ENCODE results near the gene TTL.
"Not testable (repeated sequence)": the region's sequence is repeated elsewhere in the genome, so short reads cannot be mapped to it uniquely, and the experiment has no call there.

The TTL gene

DNA sequence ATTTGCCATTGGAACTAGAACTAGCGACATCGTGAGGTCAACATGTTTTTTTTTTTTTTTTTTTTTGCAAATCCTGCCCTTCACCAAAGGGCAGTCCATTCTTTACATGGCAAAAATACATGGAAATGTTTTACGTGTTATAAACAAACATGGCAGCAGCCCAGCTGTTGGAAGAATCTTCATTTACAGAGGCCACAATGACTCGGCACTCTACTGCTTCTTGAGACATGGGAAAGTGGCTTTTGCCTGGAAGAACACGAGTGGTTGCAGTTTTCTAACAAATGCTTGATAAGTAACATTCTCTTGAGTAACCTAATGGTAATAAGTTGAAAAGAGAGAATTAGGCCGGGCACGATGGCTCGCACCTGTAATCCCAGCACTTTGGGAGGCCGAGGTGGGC, 37.5 kb downstream of the TTL start:
- DNase-seq (ENCODE audit: low read depth in 1 of 2, low spot score in 1 of 2) = no peak

DNA sequence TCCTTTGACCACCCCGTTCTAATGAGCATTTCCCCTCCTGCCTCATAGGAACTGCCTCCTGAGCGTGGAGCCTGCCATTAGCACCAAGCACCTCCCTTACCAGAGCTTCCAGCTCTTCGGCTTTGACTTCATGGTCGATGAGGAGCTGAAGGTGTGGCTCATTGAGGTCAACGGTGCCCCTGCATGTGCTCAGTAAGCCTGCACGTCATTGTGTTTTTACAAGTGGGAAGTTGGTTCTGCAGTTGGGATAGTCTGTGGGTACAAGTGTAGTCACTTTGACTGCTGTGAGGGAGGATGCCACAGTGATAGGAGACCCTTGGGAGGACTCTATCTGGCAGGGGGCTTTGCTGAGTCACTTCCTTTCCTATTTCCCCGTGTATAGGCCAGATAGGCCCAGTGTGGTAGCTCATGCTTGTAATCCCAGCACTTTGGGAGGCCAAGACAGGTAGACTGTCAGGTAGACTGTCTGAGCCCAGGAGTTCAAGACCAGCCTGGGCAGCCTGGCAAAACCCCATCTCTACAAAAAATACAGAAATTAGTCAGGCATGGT, 38.4 kb downstream of the TTL start:
- no peak for DNase-seq (ENCODE audit: low read depth in 1 of 2, low spot score in 1 of 2)

DNA sequence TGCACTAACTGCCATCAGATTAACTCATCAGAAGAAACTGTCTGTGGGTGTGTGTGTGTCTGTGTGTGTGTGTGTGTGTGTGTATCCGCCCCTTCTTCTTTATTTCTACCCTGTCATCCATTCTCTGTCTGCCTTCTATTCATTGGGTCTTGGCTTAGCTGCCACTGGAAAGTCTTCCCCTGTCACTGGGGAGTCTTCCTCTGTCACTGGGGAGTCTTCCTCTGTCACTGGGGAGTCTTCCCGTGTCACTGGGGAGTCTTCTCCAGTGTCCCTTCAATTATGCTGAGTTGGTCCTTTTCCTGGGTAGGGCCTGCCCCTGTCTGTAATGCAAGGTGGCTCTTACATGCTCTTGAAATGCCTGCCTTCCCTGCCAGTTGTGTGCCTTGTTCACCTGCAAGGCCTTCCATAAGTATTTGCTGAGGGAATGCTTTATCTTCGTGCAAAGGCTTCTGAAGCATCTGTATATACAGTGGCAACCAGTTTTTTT, 41.4 kb downstream of the TTL start:
- no peak for DNase-seq (ENCODE audit: low read depth in 1 of 2, low spot score in 1 of 2)

DNA sequence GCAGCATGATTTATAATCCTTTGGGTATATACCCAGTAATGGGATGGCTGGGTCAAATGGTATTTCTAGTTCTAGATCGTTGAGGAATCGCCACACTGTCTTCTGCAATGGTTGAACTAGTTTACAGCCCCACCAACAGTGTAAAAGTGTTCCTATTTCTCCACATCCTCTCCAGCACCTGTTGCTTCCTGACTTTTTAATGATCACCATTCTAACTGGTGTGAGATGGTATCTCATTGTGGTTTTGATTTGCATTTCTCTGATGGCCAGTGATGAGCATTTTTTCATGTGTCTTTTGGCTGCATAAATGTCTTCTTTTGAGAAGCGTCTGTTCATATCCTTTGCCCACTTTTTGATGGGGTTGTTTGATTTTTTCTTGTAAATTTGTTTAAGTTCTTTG, 42.3 kb downstream of the TTL start:
- not testable (repeated sequence) for DNase-seq (ENCODE audit: low read depth in 1 of 2, low spot score in 1 of 2)

DNA sequence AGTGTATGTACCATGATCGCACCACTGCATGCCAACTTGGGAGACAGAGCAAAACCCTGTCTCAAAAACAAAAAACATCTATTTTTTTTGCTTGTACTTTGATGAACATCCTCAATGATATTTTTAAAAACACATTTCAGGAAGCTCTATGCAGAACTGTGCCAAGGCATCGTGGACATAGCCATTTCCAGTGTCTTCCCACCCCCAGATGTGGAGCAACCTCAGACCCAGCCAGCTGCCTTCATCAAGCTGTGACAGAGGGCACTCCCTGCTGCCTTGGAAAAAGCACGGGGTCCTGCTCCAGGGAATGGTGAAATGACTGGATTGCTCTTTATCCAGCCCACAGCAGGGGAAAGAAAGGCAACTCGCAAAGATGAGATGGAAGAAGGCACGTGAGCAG, 46.6 kb downstream of the TTL start:
- no peak for DNase-seq (ENCODE audit: low read depth in 1 of 2, low spot score in 1 of 2)

DNA sequence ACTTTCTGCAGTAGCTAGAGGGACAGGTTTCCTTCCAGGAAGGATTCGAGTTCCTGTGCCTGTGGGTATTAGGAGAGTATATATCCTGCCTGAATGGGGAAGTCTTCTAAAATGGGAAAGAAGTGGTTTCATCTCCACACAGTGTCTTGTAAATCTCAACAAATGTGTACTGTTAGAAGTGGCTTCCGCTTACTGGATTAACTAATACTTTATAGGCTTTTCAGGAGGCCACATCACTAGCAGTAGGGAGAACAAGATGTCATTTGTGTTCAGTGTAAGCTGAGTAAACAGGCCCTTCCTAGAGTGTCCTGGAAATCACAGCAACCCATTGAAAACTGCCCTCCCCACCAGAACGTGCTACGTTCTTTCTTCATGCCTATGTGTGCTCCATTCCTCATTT, 47.8 kb downstream of the TTL start:
- DNase-seq (ENCODE audit: low read depth in 1 of 2, low spot score in 1 of 2) = no peak

DNA sequence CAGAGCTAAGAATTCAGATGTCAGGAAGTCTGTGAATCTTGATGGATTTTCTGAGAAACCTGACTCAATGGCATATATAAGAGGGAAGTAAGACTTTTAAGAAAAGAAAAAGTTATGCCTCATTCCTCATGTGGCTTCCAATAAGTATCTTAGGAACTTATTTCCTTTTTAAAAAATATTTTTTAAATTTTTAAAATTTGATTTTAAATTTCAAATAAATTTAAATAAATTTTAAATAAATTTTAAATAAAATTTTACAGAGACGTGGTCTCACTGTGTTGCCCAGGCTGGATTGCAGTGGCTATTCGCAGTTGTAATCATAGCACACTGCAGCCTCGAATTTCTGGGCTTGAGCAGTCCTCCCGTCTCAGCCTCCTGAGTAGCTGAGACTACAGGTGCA, 48.8 kb downstream of the TTL start:
- DNase-seq (ENCODE audit: low read depth in 1 of 2, low spot score in 1 of 2) = no peak

DNA sequence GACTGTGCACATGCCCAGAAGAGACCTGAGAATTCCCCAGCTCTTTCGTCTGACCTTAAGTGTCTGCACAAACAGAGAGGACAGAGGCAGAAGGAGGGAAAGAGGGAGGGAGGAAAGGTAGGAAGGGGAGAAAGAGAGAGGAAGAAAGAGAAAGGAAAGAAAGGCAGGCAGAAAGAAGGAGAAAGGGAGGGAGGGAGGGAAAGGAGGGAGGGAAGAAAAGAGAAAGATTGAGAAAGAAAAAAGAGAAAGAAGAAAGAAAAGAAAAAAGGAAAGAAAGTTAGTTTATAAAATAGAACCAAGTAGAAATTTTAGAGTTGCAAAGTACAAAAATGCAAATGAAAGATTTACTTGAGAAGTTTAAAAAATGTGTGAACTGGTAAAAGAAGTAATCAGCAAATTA, 52.9 kb downstream of the TTL start:
- no peak for DNase-seq (ENCODE audit: low read depth in 1 of 2, low spot score in 1 of 2)

DNA sequence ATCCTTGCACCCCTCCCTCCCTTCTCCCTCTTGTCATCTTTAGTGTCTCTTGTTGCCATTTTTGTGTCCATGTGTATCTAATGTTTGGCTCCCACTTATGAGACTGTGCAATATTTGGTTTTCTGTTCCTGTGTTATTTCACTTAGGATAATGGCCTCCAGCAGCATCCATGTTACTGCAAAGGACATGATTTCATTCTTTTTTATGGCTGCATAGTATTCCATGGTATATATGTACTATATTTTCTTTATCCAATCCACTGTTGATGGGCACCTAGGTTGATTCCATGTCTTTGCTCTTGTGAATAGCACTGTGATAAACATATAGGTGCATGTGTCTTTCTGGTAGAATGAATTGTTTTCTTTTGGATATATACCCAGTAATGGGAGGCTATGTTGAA, 54.7 kb downstream of the TTL start:
- DNase-seq (ENCODE audit: low read depth in 1 of 2, low spot score in 1 of 2) = not testable (repeated sequence)

DNA sequence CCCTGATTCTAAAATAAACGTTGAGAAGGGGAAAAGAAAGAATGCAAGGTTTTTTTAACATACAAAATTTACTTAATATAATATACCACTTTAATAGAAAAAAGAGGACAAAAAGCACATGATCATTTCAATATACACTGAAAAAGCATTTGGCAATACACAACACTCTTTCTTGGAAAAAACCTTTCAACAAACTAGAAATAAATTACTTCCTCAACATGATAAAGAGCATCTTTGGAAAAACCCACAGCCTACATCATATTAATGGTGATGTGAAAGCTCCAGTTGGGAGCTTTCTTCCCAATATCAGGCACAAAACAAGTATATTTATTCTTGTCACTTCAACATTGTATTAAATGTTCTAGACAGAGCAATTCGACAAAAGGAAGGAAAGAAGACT, 57.4 kb downstream of the TTL start:
- no peak for DNase-seq (ENCODE audit: low read depth in 1 of 2, low spot score in 1 of 2)

DNA sequence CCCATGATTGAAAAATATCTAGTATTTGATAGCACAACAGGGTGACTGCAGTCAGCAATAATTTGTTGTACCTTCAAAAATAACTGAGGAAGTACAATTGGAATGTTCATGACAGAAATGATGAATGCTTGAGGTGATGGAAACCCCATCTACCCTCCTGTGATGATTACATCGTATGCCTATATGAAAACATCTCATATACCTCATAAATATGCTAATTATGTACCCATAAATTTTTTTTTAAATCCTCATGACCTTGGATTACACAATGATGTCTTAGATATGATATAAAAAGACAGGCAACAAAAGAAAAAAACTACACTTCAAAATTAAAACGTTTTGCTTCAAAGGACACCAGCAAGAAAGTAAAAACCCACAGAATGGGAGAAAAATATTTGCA, 59.0 kb downstream of the TTL start:
- no peak for DNase-seq (ENCODE audit: low read depth in 1 of 2, low spot score in 1 of 2)

DNA sequence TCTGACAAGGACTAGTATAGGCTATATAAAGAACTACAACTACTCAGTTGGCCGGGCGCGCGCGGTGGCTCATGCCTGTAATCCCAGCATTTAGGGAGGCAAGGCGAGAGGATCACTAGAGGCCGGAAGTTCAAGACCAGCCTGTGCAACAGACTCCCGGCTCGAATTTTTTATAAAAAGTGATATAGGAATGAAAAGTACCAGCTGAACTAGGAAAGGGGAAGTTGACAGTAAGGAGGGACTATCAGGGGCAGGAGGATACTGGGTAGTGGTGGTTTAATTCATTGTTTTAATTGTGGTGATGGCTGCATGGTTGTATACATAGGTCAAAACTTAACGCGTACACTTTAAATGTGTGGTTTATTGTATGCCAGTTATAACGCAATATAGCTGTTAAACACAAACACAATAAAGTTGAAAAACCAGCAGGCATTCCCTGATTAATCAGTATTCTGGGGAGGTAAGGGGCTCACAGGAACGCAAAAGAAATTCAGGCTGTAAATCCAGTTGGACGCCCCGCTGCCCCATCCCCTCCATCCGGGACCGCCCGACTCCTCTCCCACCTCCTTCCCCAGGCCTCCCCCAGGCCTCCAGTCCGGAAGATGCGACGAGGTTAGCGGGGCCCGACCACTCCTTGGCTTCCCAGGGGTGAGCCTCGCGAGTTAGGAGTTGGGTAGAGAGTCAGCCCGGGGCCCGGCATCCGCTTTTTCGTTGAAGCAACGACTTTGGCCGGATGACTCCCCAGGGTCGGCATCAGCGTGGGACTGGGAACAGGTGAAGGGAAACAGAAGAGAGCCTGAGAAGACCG, 59.6 kb downstream of the TTL start:
- peak; percentile 55 to 56 for DNase-seq (ENCODE audit: low read depth in 1 of 2, low spot score in 1 of 2)

DNA sequence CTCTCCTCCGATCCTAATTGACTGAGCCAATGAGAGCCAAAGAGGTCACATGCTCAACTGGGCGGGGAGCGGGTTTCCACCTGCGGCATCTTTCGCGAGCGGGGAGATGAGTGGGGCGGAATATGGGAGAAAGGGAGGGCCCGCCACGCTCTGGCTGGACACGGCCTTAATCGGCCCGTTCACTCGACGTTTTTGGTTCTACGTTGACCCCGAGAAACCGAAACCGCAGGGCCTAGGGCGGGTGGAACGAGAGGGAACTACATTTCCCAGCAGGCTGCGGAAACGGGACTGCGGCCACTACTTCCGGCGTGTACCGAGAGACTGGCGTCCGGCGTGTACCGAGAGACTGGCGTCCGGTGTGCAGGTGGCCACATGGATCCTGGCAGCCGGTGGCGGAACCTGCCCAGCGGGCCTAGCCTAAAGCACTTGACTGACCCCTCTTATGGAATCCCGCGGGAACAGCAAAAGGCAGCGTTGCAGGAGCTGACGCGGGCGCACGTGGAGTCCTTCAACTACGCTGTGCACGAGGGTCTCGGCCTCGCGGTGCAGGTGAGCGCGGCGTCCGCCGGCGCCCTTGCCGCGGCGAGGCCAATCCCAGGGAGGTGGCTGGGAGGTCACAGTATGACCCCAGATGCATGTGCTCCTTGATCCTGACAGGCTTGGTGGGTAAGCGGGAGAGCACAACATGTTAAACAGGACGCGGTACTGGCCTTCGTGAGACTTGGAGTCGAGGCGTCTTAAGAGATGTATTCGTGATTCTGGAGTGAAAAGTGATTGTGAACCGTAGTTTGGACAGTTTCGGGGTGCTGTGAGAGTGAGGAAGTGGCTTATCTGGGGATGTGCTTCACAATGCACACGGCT, 60.4 kb downstream of the TTL start, which contains the start of gene POLR1B:
TSS of gene POLR1B (plus strand) at position 343 of the 861 bp plus-strand sequence. CDS start at position 373, 30 bp downstream.
- peak; percentile 59 to 72 for DNase-seq (ENCODE audit: low read depth in 1 of 2, low spot score in 1 of 2)

DNA sequence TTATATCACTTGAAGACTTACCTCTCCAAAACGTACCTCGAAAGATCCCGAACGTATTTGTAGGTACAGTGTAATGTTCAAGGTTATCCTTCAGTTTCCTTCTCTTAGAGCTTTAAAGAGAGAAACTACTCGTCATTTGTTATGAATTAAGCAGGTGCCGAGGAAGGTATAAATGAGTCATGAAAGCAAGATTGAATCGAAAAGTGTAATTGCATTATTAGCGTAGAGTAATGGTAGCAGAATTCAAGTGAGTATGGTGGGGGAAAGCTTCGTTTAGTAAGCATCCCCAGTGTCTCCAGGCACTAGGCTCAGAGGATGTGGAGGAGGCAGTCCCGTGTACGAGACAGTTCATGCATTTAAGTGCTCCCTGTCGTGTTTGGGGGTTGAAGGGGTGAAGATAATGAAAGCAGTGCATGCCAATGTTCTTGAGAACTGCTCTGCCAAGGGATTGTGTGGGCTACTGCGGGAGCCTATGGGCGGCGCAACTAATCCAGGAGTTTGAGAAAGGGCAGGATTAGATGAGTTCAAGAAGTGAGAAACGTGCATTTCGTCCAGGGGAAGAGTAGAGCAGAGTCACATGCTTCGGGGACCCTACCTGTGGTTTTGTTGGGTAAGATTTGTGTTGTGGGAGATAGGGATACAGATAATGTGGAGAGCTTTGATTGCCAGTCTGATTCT, 61.2 kb downstream of the TTL start:
- no peak for DNase-seq (ENCODE audit: low read depth in 1 of 2, low spot score in 1 of 2)

DNA sequence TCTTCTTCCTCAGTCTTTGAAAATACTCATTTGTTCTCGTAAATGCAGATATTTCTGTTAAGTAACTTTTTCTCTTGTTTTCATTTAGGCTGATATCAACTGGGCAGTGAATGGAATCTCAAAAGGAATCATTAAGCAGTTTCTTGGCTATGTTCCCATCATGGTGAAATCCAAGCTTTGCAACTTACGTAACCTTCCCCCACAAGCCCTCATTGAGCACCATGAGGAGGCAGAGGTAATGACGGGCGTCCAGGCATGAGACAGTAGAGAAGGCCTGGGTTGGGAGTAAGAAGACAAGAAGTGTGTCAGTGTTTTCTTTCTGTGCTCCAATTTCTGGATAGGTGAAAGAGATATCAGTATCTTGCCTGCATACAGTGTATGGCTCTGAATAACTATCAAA, 65.4 kb downstream of the TTL start:
- no peak for DNase-seq (ENCODE audit: low read depth in 1 of 2, low spot score in 1 of 2)

DNA sequence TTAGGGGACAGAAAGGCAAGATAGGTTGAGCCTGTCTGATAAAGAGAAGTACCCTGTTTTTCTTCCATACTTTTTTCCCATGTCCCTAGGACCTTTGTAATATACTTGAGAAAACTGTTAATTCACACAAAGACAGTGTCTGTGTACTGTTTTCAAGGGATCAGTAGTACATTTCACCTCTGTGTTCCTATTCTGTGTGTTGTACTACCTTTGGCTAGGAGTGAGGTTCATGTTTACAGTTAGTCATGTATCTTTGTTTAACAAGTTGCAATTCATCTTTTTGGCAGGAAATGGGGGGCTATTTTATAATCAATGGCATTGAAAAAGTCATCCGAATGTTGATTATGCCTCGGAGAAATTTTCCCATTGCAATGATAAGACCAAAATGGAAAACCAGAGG, 67.0 kb downstream of the TTL start:
- DNase-seq (ENCODE audit: low read depth in 1 of 2, low spot score in 1 of 2) = no peak

DNA sequence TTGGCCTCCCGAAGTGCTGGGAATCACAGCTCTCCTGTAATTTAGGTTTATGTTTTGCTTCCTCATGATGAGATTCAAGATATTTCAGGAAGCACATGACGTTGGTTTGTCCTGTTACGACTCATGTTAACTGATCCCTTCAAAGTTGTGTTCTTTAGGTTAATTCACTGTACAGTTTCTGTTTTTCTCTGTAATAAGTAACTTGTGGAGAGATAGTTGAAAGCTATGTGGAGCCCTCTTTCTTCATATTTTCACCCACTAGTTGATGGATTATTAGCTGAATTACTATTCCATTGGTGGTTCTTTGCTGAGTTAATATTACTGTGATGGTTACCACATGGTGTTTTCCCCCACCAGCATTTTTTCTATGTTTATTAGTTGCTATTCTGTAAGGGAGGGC, 84.1 kb downstream of the TTL start:
- DNase-seq (ENCODE audit: low read depth in 1 of 2, low spot score in 1 of 2) = no peak

DNA sequence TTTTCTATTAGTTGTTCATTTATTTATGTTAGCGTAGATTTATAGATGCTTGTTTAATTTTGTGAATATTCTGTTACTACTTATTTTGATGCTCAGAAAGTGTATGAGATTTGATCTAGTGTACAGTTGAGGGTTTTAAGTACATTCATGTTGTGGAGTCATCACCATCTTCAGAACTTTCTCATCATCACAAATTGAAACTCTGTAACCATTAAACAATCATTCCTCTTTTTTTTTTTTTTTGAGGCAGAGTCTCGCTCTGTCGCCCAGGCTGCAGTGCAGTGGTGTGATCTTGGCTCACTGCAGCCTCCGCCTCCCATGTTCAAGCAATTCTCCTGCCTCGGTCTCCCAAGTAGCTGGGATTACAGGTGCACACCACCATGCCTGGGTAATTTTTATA, 84.6 kb downstream of the TTL start:
- DNase-seq (ENCODE audit: low read depth in 1 of 2, low spot score in 1 of 2) = not testable (repeated sequence)

DNA sequence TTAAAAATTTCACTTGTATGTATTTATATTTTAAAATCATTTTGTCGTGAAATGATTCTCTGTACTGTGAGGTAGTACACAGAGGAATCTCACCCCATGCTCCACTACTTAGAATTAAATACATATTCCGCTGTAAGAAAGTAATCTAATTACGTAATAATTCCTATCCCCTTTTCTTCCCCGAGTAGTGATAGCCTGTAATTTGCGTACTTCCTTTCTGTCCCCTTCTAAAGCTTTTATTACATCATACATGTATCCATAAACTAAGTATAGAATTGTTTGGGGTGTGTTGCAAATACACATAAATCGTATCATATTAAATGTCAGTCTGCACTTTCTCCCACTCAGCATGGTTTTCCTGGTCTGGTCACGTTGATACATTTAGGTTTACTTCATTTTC, 90.0 kb downstream of the TTL start:
- DNase-seq (ENCODE audit: low read depth in 1 of 2, low spot score in 1 of 2) = no peak

DNA sequence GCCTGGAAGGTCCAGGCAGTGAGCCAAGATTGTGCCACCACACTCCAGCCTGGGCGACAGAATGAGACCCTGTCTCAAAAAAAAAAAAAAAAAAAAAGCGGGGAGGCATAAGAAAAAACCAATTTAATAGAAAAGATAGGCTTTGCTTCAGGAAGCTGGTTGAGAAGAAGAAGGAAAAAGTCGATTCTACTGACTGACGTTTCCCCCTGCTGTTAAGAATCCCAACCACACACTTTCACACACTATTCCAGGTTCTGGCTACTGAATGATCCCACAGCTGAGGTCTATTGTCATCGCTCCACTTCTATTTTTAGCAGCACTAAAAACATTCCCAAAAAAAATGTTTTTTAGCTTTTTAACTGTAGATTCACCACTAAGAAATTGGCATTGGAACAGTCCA, 95.8 kb downstream of the TTL start:
- DNase-seq (ENCODE audit: low read depth in 1 of 2, low spot score in 1 of 2) = no peak

DNA sequence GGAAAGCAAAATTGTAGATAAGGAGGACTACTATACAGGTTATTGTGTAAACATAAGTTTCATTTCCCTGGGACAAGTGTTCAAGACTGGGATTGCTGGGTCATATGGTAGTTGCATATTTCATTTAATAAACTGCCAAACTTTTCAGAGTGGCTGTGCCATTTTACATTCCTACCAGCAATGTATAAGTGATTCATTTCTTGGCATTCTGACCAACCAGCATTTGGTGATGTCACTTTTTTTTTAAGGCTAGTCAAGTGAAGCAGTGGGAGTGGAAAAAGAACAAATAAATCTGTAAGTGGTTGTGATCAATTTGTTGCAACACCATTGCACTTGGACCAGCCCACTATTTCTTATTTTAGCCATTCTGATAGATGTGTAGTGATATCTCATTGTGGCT, 97.3 kb downstream of the TTL start:
- no peak for DNase-seq (ENCODE audit: low read depth in 1 of 2, low spot score in 1 of 2)
